ENCODE measurements around the gene MLF2. TPM values are rescaled to one million over a fixed set of nuclear protein-coding genes. Genes with fewer than 3 reads are reported as not detected.

MLF2 gene
- total RNA-seq, 2 experiments from 2014 or later, result 114 to 121 TPM

- H3K4me3 ChIP-seq (ENCODE audit: low read length), result no peak overlapping the region
- H3K4me1 ChIP-seq (ENCODE audit: insufficient read depth, low read length), result peaks cover 20% of the 10 kb centered on the region
- no peak overlapping the region for H3K27ac ChIP-seq (ENCODE audit: low read depth in 1 of 2, low read length in 2 of 2)
- ATAC-seq (ENCODE audit: poor library complexity) (no peak), DNase-seq (peak in 2 of 14 experiments; percentile 20 to 39)
- TF ChIP-seq CTCF (IDR thresholded peaks at IDR 0.05), result no peak
- Mint-ChIP-seq H3K27me3 (peaks cover 59% of the 10 kb centered on the region), H3K4me3 (no peak overlapping the region), H3K9me3 (no peaks in the 10 kb centered on the region), H3K27ac (no peak overlapping the region), H3K4me1 (ENCODE audit: low read depth) (peaks cover 26% of the 10 kb centered on the region), H3K36me3 (ENCODE audit: low read depth) (no peaks in the 10 kb centered on the region)
- H3K36me3 ChIP-seq (ENCODE audit: insufficient read depth, low read length), result no peaks in the 10 kb centered on the region
- H3K9me3 ChIP-seq (ENCODE audit: control insufficient read depth in 1 of 2, insufficient read depth in 1 of 2, low read length in 2 of 2), result no peaks in the 10 kb centered on the region
- H3K27me3 ChIP-seq (ENCODE audit: control insufficient read depth in 1 of 2, insufficient read depth in 2 of 2, low read length in 2 of 2), result peaks cover 37 to 42% of the 10 kb centered on the region in 2 experiments
- ChIA-PET POLR2A (no interaction called here), CTCF (no interaction called here)
- intact Hi-C loops (cut with DNase I, micrococcal nuclease), result no loop called here
Observed at GRCh38 chr12:6703631-6704030, 49.3 kb downstream of the MLF2 start.

- DNase-seq, result no peak
- H3K9me3 ChIP-seq (ENCODE audit: control insufficient read depth in 1 of 2, insufficient read depth in 1 of 2, low read length in 2 of 2), result no peaks in the 10 kb centered on the region
- H3K4me3 ChIP-seq (ENCODE audit: low read length), result peak overlapping the region; percentile 43
- Mint-ChIP-seq H3K4me1 (ENCODE audit: low read depth) (peaks cover 26% of the 10 kb centered on the region), H3K4me3 (peak overlapping the region; percentile 81), H3K9me3 (no peaks in the 10 kb centered on the region), H3K27me3 (peaks cover 57% of the 10 kb centered on the region), H3K36me3 (ENCODE audit: low read depth) (no peaks in the 10 kb centered on the region), H3K27ac (no peak overlapping the region)
- peaks cover 32 to 42% of the 10 kb centered on the region in 2 experiments for H3K27me3 ChIP-seq (ENCODE audit: control insufficient read depth in 1 of 2, insufficient read depth in 2 of 2, low read length in 2 of 2)
- POLR2A ChIA-PET, result interaction anchor here (1.6 kb wide), 1 partner anchor 11 kb away, joined by 5 read pairs; no protein-coding TSS in a partner anchor
- no peak overlapping the region for H3K27ac ChIP-seq (ENCODE audit: low read depth in 1 of 2, low read length in 2 of 2)
- CTCF ChIA-PET, result no interaction called here
- H3K36me3 ChIP-seq (ENCODE audit: insufficient read depth, low read length), result no peaks in the 10 kb centered on the region
- peaks cover 26% of the 10 kb centered on the region for H3K4me1 ChIP-seq (ENCODE audit: insufficient read depth, low read length)
- ATAC-seq (ENCODE audit: poor library complexity), result no peak
- intact Hi-C loops (cut with DNase I, micrococcal nuclease), result no loop called here
- TF ChIP-seq CTCF (IDR thresholded peaks at IDR 0.05), result no peak
Observed at GRCh38 chr12:6701078-6701768, 51.7 kb downstream of the MLF2 start.

- peaks cover 26% of the 10 kb centered on the region for H3K4me1 Mint-ChIP-seq (ENCODE audit: low read depth)
- intact Hi-C loops (cut with DNase I, micrococcal nuclease), result no loop called here
- peak within 1 kb of the TSS; percentile 43 for H3K4me3 ChIP-seq (ENCODE audit: low read length)
- DNase-seq, result peak; percentile 34 to 77 (median 56)
- H3K27me3 Mint-ChIP-seq, result peaks cover 57% of the 10 kb centered on the region
- no peak for TF ChIP-seq CTCF (IDR thresholded peaks at IDR 0.05)
- no peak within 1 kb of the TSS for H3K27ac Mint-ChIP-seq
- ChIA-PET POLR2A (interaction anchor here (1.3 to 1.6 kb wide), 2 partner anchors 11 kb away, joined by 5 to 16 read pairs; partner anchors contain the start of gene ZNF384), CTCF (no interaction called here)
- H3K27me3 ChIP-seq (ENCODE audit: control insufficient read depth in 1 of 2, insufficient read depth in 2 of 2, low read length in 2 of 2), result peaks cover 32 to 42% of the 10 kb centered on the region in 2 experiments
- H3K9me3 Mint-ChIP-seq, result no peaks in the 10 kb centered on the region
- H3K4me1 ChIP-seq (ENCODE audit: insufficient read depth, low read length), result peaks cover 26% of the 10 kb centered on the region
- H3K27ac ChIP-seq (ENCODE audit: low read depth in 1 of 2, low read length in 2 of 2), result no peak within 1 kb of the TSS
- no peaks in the 10 kb centered on the region for H3K36me3 Mint-ChIP-seq (ENCODE audit: low read depth)
- peak; percentile 93 for ATAC-seq (ENCODE audit: poor library complexity)
- H3K9me3 ChIP-seq (ENCODE audit: control insufficient read depth in 1 of 2, insufficient read depth in 1 of 2, low read length in 2 of 2), result no peaks in the 10 kb centered on the region
- H3K4me3 Mint-ChIP-seq, result peak within 1 kb of the TSS; percentile 86
- no peaks in the 10 kb centered on the region for H3K36me3 ChIP-seq (ENCODE audit: insufficient read depth, low read length)
Observed at GRCh38 chr12:6700646-6701051, 52.3 kb downstream of the MLF2 start, which contains the start of gene PIANP. PIANP (minus strand) TSS chr12:6700815; CDS start chr12:6698061, 2,754 bp downstream.

All from CD4-positive, alpha-beta T cell (primary cell).